Endothelial cell of umbilical vein (primary cell): ENCODE measurements around the gene CLASRP. TPM values are rescaled to one million over a fixed set of nuclear protein-coding genes. Genes with fewer than 3 reads are reported as not detected.

Experiments used
- BruUV-seq: library from RNA; stranded (reverse); fragments of 400-500 nt; replicated peaks from 2 replicates; lab custom pipeline; 2021; lab: Mats Ljungman, UMichigan
- CTCF ChIA-PET: fragments of 300-600, 350-600 bp; sonication (Branson Sonifier 250); formaldehyde crosslinking; loops from one replicate; lab custom pipeline; 2021; ENCODE audit warnings: antibody characterized with exemption, inconsistent platforms; lab: Charles Lee
- POLR2A ChIA-PET: fragments of 300-600, 350-600 bp; sonication (Branson Sonifier 250); formaldehyde crosslinking; loops from one replicate; lab custom pipeline; 2021; ENCODE audit warnings: antibody characterized with exemption, inconsistent platforms; lab: Charles Lee
- DNase-seq: peaks from one replicate; pipeline ENCODE4 v3.0.0-alpha.2; 2011; ENCODE audit warnings: low read depth, low spot score
- FAIRE-seq: peaks from 2 replicates; lab custom pipeline; 2011; peaks lifted over from hg19 to GRCh38; lab: Jason Lieb, UNC
- H2AFZ ChIP-seq: 2 replicates; pipeline ENCODE4 v1.6.0; 2012; ENCODE audit warnings: low read depth, low read length, control low read depth, inconsistent platforms
- H3K27ac ChIP-seq: 2 replicates; pipeline ENCODE4 v1.5.1; 2011; ENCODE audit warnings: low read depth, mild to moderate bottlenecking, control low read depth, low read length, moderate library complexity; ENCODE audit not compliant: insufficient read depth
- H3K27me3 ChIP-seq, 2 experiments: 2 replicates each; pipeline versions ENCODE4 v1.6.0 to v1.6.1; 2011; ENCODE audit warnings: low read length in 2 of 2, mixed read lengths in 1 of 2; ENCODE audit not compliant: control insufficient read depth in 2 of 2, insufficient read depth in 2 of 2
- H3K36me3 ChIP-seq, 2 experiments: 2 replicates in 1 of 2; 3 replicates in 1 of 2; pipeline ENCODE4 v1.5.1; 2011; ENCODE audit warnings: low read length in 2 of 2, mild to moderate bottlenecking in 1 of 2, moderate library complexity in 1 of 2; ENCODE audit not compliant: control insufficient read depth in 2 of 2, insufficient read depth in 2 of 2; ENCODE audit errors: extremely low read depth in 1 of 2
- H3K4me1 ChIP-seq: 3 replicates; pipeline ENCODE4 v1.5.1; 2011; ENCODE audit warnings: mild to moderate bottlenecking, low read length; ENCODE audit not compliant: control insufficient read depth, insufficient read depth; ENCODE audit errors: extremely low read depth
- H3K4me2 ChIP-seq: 2 replicates; pipeline ENCODE4 v1.6.1; 2011; ENCODE audit warnings: low read length, control low read depth, mixed read lengths; ENCODE audit not compliant: insufficient read depth
- H3K4me3 ChIP-seq, 3 experiments: fragments of 200-600 bp in 1 of 3; sonication (generic), shearing (Covaris generic) in 1 of 3; replicated peaks in 1 of 3; 2 replicates each; pipeline ENCODE4 v1.5.1; 2011 to 2016; ENCODE audit warnings: control low read depth in 3 of 3, low read length in 3 of 3, mild to moderate bottlenecking in 2 of 3, inconsistent platforms in 1 of 3, low read depth in 1 of 3, moderate library complexity in 1 of 3; ENCODE audit not compliant: insufficient read depth in 1 of 3
- H3K79me2 ChIP-seq: 2 replicates; pipeline ENCODE4 v1.6.0; 2012; ENCODE audit warnings: low read length, inconsistent platforms; ENCODE audit not compliant: control insufficient read depth, insufficient read depth
- H3K9ac ChIP-seq: replicated peaks from 2 replicates; pipeline ENCODE3; 2011; ENCODE audit warnings: low read length, control low read depth; ENCODE audit not compliant: insufficient read depth; ENCODE audit errors: extremely low read depth
- H3K9me1 ChIP-seq: replicated peaks from 3 replicates; pipeline ENCODE4 v1.6.0; 2011; ENCODE audit warnings: mild to moderate bottlenecking, low read length; ENCODE audit not compliant: control insufficient read depth, insufficient read depth; ENCODE audit errors: extremely low read depth
- H3K9me3 ChIP-seq: replicated peaks from 2 replicates; pipeline ENCODE4 v1.5.1; 2012; ENCODE audit warnings: low read length, inconsistent platforms; ENCODE audit not compliant: control insufficient read depth, insufficient read depth
- H4K20me1 ChIP-seq: replicated peaks from 2 replicates; pipeline ENCODE3; 2011; ENCODE audit warnings: mild to moderate bottlenecking, low read length; ENCODE audit not compliant: control insufficient read depth, insufficient read depth; ENCODE audit errors: extremely low read depth
- EZH2 ChIP-seq: IDR thresholded peaks from 2 replicates; pipeline ENCODE4 v1.6.1; 2012; ENCODE audit warnings: borderline replicate concordance, low read depth, mild to moderate bottlenecking, moderate library complexity, low read length, inconsistent platforms; ENCODE audit not compliant: severe bottlenecking
- FOS ChIP-seq: IDR thresholded peaks from 2 replicates; pipeline ENCODE4 v1.6.1; 2011; ENCODE audit warnings: mild to moderate bottlenecking, low read length, moderate library complexity, borderline replicate concordance; ENCODE audit not compliant: insufficient read depth
- GATA2 ChIP-seq: IDR thresholded peaks from 2 replicates; pipeline ENCODE4 v1.7.0; 2011; ENCODE audit warnings: low read depth, mild to moderate bottlenecking, moderate library complexity, mixed read lengths, low read length; ENCODE audit not compliant: insufficient read length, insufficient read depth
- JUN ChIP-seq: IDR thresholded peaks from 2 replicates; pipeline ENCODE4 v1.6.1; 2011; ENCODE audit warnings: borderline replicate concordance, low read depth; ENCODE audit not compliant: insufficient read length, insufficient read depth
- MAX ChIP-seq: IDR thresholded peaks from 2 replicates; pipeline ENCODE4 v1.6.1; 2011; ENCODE audit not compliant: insufficient read depth, insufficient read length
- MYC ChIP-seq: IDR thresholded peaks from one replicate; pipeline ENCODE4 v1.6.1; 2011; ENCODE audit warnings: mild to moderate bottlenecking, low read depth, low read length
- POLR2A ChIP-seq: IDR thresholded peaks from 2 replicates; pipeline ENCODE4 v1.6.1; 2012; ENCODE audit warnings: low read depth, mild to moderate bottlenecking, control low read depth, low read length
- POLR2AphosphoS5 ChIP-seq: IDR thresholded peaks from 2 replicates; pipeline ENCODE4 v1.6.1; 2012; ENCODE audit warnings: low read depth, mild to moderate bottlenecking, control low read depth, low read length, moderate library complexity; ENCODE audit not compliant: insufficient read depth
- dilution Hi-C: fragments of 300-500 bp; cut with MboI; formaldehyde crosslinking; loops from one replicate; pipeline ENCODE4 v1.15.0; 2019; ENCODE audit warnings: low sequenced_read_pairs; ENCODE audit not compliant: extremely low pct_ligation_motif_present
- intact Hi-C: fragments of 100-400 bp; cut with micrococcal nuclease; formaldehyde crosslinking; loops from one replicate; pipeline ENCODE4 v1.10.0; 2022
- polyA plus RNA-seq, 4 experiments: library from polyadenylated mRNA; depleted of rRNA in 3 of 4; stranded (reverse) in 3 of 4; unstranded in 1 of 4; fragments of >200 nt; gene quantifications; 2 replicates each; pipeline versions ENCODE4 v1.2.1 to v1.2.3, GENCODE V29; 2011 to 2012; ENCODE audit warnings: missing spikeins in 1 of 4
- total RNA-seq: library from RNA; stranded (reverse); gene quantifications from 2 replicates; pipeline ENCODE4 v1.2.3, GENCODE V29; 2021
- TF ChIP-seq, protein P1 (sequence below), 2 donors: IDR thresholded peaks; 1 replicate in 1 of 2; 2 replicates in 1 of 2; pipeline ENCODE4 v1.5.1; 2011; ENCODE audit warnings: low read length in 2 of 2, mild to moderate bottlenecking in 2 of 2, moderate library complexity in 2 of 2, control low read depth in 1 of 2, inconsistent platforms in 1 of 2, low read depth in 1 of 2; ENCODE audit not compliant: insufficient read depth in 1 of 2; ENCODE audit errors: extremely low read depth in 1 of 2

Gene CLASRP
- total and polyA plus RNA-seq, 2 donors (not counting 3 experiments of a cell fraction or from before 2014, with no cell fraction given), result 40.7 to 70.7 TPM

GRCh38 chr19:45056831-45057230 lies 18.0 kb downstream of the CLASRP start:
- DNase-seq (no peak), FAIRE-seq (no peak)
- Histone ChIP-seq H3K9ac (no peak overlapping the region), H3K36me3 (peaks cover 18 to 70% of the 10 kb centered on the region in 2 experiments), H3K79me2 (peaks cover 4% of the 10 kb centered on the region), H3K9me1 (no peaks in the 10 kb centered on the region), H3K27me3 (no peaks in the 10 kb centered on the region), H3K9me3 (no peaks in the 10 kb centered on the region), H3K4me1 (no peaks in the 10 kb centered on the region), H3K4me2 (no peak overlapping the region), H2AFZ (no peak overlapping the region), H3K4me3 (no peak overlapping the region), H3K27ac (no peak overlapping the region), H4K20me1 (no peaks in the 10 kb centered on the region)
- intact Hi-C loops, result no loop called here
- ChIA-PET POLR2A (interaction anchor here (0.6 kb wide), 1 partner anchor 266 kb away, joined by 5 read pairs; no protein-coding TSS in a partner anchor), CTCF (interaction anchor here (1.1 kb wide), 2 partner anchors 10 to 40 kb away, joined by 3 to 4 read pairs; no protein-coding TSS in a partner anchor)
- TF ChIP-seq EZH2, result no peak
- no peak for TF ChIP-seq JUN
- no peak for TF ChIP-seq MAX
- no peak for TF ChIP-seq GATA2
- TF ChIP-seq POLR2AphosphoS5, result no peak
- TF ChIP-seq FOS, result no peak
- TF ChIP-seq POLR2A, result no peak
- TF ChIP-seq, protein P1, sequence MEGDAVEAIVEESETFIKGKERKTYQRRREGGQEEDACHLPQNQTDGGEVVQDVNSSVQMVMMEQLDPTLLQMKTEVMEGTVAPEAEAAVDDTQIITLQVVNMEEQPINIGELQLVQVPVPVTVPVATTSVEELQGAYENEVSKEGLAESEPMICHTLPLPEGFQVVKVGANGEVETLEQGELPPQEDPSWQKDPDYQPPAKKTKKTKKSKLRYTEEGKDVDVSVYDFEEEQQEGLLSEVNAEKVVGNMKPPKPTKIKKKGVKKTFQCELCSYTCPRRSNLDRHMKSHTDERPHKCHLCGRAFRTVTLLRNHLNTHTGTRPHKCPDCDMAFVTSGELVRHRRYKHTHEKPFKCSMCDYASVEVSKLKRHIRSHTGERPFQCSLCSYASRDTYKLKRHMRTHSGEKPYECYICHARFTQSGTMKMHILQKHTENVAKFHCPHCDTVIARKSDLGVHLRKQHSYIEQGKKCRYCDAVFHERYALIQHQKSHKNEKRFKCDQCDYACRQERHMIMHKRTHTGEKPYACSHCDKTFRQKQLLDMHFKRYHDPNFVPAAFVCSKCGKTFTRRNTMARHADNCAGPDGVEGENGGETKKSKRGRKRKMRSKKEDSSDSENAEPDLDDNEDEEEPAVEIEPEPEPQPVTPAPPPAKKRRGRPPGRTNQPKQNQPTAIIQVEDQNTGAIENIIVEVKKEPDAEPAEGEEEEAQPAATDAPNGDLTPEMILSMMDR (IDR thresholded peaks at IDR 0.05; ENCODE audit: extremely low read depth in 1 of 2, insufficient read depth in 1 of 2, low read depth in 1 of 2, low read length in 2 of 2), result no peak
- no peak for TF ChIP-seq MYC
- no TSS peak for BruUV-seq
- dilution Hi-C loops, result no loop called here
